Measurements from ENCODE around the gene IL17REL.
A peak's percentile ranks its signal among the peaks of the same experiment; 100 is the strongest.
"Not testable (repeated sequence)": the region's sequence is repeated elsewhere in the genome, so short reads cannot be mapped to it uniquely, and the experiment has no call there.

Gene IL17REL

DNA sequence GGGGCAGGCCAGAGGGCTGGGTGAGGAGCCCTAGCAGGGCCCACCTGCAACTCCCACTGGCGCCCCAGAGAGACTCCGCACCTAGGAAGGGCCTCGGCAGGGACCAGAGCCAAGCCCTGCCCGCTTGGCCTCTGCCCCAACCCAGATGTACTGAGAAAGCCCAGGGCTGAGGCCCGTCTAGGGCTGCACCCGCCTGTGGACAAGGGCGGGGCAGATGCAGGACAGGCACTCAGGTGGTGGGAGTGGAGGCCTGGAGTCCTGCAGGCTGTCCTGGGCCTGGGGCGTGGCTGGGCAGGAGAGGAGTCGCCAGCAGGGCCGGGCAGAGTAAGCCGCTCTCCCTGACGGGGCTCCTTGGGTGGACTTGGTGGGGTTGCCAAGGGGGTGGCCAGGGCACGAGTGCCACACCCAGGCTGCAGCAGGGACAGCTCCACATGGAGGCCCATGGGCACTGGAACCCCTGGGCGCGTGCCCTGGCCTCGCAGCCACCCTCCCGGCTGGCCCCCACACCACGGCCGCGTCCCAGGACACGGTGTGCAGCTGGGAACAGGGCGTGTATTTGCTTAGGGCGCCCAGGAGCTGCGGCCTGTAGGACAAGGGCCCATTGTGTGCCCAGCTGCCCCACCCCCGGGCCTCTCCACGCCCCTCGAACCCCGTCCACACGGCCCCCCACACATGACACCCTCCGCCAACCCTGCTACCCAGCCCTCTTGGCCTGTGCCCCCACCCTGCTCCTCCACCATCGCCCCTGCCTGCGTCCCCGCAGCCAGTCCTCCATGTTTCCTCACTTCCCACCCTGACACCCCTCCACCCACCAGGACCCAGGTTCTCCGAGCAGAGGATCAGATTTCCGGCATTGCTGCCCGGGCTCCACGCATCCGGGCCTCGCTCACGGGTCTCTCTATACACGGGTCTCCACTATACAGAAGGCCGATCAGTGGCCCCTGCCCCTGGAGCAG is 63.3 kb downstream of the IL17REL start:
- DNase-seq (ENCODE audit: low spot score in 2 of 2): no peak
- H3K27ac Mint-ChIP-seq: no peak overlapping the region
- ATAC-seq: no peak
- peaks cover 5% of the 10 kb centered on the region for H3K4me1 Mint-ChIP-seq
- H3K4me3 Mint-ChIP-seq: no peak overlapping the region
- no peaks in the 10 kb centered on the region for H3K36me3 Mint-ChIP-seq
- H3K9me3 Mint-ChIP-seq: no peaks in the 10 kb centered on the region

DNA sequence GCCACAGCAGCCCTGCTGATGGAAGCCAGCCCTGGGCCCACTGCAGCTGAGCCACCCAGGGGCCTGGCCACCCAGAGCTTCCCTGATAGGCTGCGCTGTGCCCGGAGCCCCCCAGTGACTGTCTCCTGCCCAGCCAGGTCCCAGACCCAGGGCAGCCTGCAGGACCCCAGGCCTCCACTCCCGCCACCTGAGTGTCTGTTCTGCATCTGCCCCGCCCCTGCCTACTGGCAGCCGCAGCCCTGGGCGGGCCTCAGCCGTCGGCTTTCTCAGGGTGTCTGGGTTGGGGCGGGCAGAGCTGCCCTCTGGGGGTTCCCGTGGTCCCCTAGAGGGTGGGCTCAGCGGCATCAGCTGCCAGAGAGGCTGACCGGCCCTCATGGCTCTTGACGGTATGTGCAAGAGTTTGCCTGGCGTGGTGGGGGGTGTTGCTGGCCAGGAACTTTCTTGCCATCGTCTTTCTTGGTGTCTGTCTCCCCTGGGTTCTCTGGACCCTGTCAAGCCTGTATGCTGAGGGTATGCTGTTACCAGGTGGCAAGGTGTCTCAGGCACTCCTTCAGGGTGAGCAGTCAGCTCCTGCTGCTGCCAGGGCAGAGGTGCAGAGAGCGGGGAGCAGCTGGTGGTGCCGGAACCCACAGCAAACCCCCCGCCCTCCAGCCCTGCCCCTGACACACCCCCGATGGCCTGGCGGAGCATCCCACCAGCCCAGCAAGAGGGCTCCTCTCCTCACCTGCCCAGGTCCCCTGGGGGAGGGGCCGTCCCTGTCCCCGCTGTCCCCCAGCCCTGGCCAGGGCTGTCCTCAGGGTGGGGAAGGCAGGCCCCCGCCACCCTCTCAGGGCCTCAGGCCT is 64.2 kb downstream of the IL17REL start:
- DNase-seq (ENCODE audit: low spot score in 2 of 2): no peak
- H3K36me3 Mint-ChIP-seq: no peaks in the 10 kb centered on the region
- H3K9me3 Mint-ChIP-seq: no peaks in the 10 kb centered on the region
- H3K4me3 Mint-ChIP-seq: no peak overlapping the region
- no peak for ATAC-seq
- H3K4me1 Mint-ChIP-seq: peaks cover 5% of the 10 kb centered on the region
- no peak overlapping the region for H3K27ac Mint-ChIP-seq

DNA sequence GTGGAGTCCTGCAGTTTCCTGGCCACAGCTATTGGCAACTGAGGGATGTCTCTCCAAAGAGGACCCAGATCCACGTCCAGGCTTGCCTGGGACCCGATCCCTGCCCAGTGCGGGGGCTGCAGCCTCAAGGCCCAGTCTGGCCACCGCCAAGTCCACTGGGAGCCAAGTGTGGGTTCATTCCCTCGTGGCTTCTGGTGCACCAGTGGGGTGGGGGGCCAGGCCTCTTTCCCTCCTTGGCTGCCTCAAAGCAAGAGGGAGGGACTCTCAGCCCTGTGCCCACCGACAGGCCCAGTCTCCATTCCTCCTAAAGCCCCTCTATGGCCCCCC is 65.3 kb downstream of the IL17REL start:
- no peaks in the 10 kb centered on the region for H3K36me3 Mint-ChIP-seq

DNA sequence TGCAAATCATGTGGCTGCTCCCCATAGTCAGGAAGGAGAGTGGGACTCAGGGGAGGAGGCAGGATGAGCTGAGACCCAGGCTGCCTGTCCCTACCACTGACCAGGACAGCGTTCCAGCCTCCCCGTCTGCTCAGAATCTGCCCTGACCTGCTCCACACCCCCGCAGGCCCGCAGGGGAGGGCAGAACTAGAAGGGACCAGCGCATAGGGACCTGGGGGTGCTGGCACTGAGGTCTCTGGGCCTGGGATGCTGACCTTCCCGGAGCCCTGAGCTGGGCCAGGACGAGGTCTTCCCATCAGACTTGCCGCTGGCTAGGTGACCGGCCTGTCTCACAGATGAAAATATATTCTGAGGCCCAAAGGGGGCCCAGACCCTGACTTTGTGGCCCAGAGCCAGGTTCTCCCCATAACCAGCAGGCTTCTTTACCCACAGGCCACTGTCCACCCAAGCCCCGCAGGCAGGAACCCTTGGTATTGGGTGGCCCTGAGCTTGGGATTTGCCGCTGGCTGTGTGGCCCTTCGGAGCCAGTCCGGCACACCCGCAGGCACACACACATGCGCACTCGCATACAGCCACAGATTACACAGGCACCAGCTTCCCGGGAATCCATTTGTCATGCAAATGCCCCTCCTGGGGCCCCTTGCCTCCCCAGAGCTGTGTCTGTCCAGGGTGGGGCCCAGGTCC is 65.8 kb downstream of the IL17REL start:
- peak overlapping the region; percentile 67 for H3K27ac Mint-ChIP-seq
- DNase-seq (ENCODE audit: low spot score in 2 of 2): no peak
- ATAC-seq: no peak
- peaks cover 5% of the 10 kb centered on the region for H3K4me1 Mint-ChIP-seq
- H3K4me3 Mint-ChIP-seq: no peak overlapping the region
- no peaks in the 10 kb centered on the region for H3K9me3 Mint-ChIP-seq
- no peaks in the 10 kb centered on the region for H3K36me3 Mint-ChIP-seq

More for the DNA sequence above, 65.3 kb downstream of the IL17REL start:
- ATAC-seq (no peak), DNase-seq (ENCODE audit: low spot score in 2 of 2) (no peak)
- H3K4me1 Mint-ChIP-seq: peaks cover 5% of the 10 kb centered on the region
- H3K9me3 Mint-ChIP-seq: no peaks in the 10 kb centered on the region
- H3K4me3 Mint-ChIP-seq: no peak overlapping the region
- H3K27ac Mint-ChIP-seq: no peak overlapping the region

DNA sequence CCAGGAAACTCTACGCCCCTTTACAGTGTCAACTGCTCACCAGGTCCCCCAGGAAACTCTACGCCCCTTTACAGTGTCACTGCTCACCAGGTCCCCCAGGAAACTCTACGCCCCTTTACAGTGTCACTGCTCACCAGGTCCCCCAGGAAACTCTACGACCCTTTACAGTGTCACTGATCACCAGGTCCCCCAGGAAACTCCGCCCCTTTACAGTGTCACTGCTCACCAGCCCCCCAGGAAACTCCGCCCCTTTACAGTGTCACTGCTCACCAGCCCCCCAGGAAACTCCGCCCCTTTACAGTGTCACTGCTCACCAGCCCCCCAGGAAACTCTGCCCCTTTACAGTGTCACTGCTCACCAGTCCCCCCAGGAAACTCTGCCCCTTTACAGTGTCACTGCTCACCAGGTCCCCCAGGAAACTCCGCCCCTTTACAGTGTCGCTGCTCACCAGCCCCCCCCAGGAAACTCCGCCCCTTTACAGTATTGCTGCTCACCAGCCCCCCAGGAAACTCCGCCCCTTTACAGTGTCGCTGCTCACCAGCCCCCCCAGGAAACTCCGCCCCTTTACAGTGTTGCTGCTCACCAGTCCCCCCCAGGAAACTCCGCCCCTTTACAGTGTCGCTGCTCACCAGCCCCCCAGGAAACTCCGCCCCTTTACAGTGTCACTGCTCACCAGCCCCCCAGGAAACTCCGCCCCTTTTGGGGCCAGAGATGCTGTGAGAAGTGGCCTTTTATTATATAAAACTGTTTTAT is 67.3 kb downstream of the IL17REL start:
- peak in 1 of 2 donors; percentile 62 for DNase-seq (ENCODE audit: low spot score in 2 of 2)
- not testable (repeated sequence) for ATAC-seq, H3K36me3 Mint-ChIP-seq, H3K9me3 Mint-ChIP-seq, H3K4me3 Mint-ChIP-seq
- Mint-ChIP-seq H3K27ac (peak overlapping the region; percentile 64), H3K4me1 (peaks cover 11% of the 10 kb centered on the region)

All from stimulated activated effector memory CD8-positive, alpha-beta T cell treated with anti-CD3 and anti-CD28 coated beads, Interleukin-12 subunit alpha, Interleukin-12 subunit beta, amount 100 ng/mL, for 72 hours (primary cell).